CD4-positive, CD25-positive, alpha-beta regulatory T cell (primary cell): Measurements from ENCODE around the gene MYO3B. TPM values are rescaled to one million over a fixed set of nuclear protein-coding genes. Genes with fewer than 3 reads are reported as not detected.

Experiments used
- ATAC-seq, 2 donors: fragments of 150-1000 bp; cut with Tn5 transposase; one replicate each; pipeline ENCODE4 v1.10.0; 2021; ENCODE audit warnings: low read depth in 2 of 2, moderate number of reproducible peaks in 2 of 2, moderate library complexity in 1 of 2
- DNase-seq, 3 donors: peaks; one replicate each; pipeline versions ENCODE4 v3.0.0 to v3.0.0-alpha.2; 2012 to 2022; ENCODE audit warnings: mixed read lengths in 1 of 3
- H3K27ac ChIP-seq: one replicate; pipeline ENCODE4 v1.7.0; 2013; ENCODE audit warnings: mild to moderate bottlenecking, low read length; ENCODE audit not compliant: insufficient read depth, poor library complexity, severe bottlenecking
- H3K27me3 ChIP-seq: one replicate; pipeline ENCODE4 v1.7.0; 2013; ENCODE audit warnings: low read length; ENCODE audit not compliant: control insufficient read depth, insufficient read depth
- H3K36me3 ChIP-seq: one replicate; pipeline ENCODE4 v1.7.0; 2013; ENCODE audit warnings: mild to moderate bottlenecking, low read length, moderate library complexity; ENCODE audit not compliant: control insufficient read depth, insufficient read depth
- H3K4me1 ChIP-seq: 2 replicates; pipeline ENCODE4 v1.7.0; 2013; ENCODE audit warnings: mild to moderate bottlenecking, low read length; ENCODE audit not compliant: insufficient read depth, control insufficient read depth, poor library complexity, severe bottlenecking
- H3K4me3 ChIP-seq: one replicate; pipeline ENCODE4 v1.7.0; 2013; ENCODE audit warnings: low read depth, mild to moderate bottlenecking, low read length, moderate library complexity
- H3K9me3 ChIP-seq, 2 experiments: 1 replicate in 1 of 2; 2 replicates in 1 of 2; pipeline ENCODE4 v1.7.0; 2013; ENCODE audit warnings: low read length in 2 of 2, mild to moderate bottlenecking in 1 of 2, moderate library complexity in 1 of 2; ENCODE audit not compliant: control insufficient read depth in 2 of 2
- H3K27ac Mint-ChIP-seq, 3 donors: one replicate each; pipeline ENCODE4 v1.8.0; 2020 to 2022; ENCODE audit warnings: mild to moderate bottlenecking in 3 of 3, mixed read lengths in 3 of 3, moderate library complexity in 2 of 3
- H3K27me3 Mint-ChIP-seq: one replicate; pipeline ENCODE4 v1.8.0; 2022; ENCODE audit warnings: mild to moderate bottlenecking, mixed read lengths
- H3K36me3 Mint-ChIP-seq: one replicate; pipeline ENCODE4 v1.8.0; 2020; ENCODE audit warnings: mixed read lengths
- H3K4me1 Mint-ChIP-seq, 4 donors: one replicate each; pipeline ENCODE4 v1.8.0; 2020 to 2022; ENCODE audit warnings: mixed read lengths in 4 of 4, mild to moderate bottlenecking in 1 of 4
- H3K4me3 Mint-ChIP-seq, 4 donors: one replicate each; pipeline ENCODE4 v1.8.0; 2020 to 2022; ENCODE audit warnings: mild to moderate bottlenecking in 4 of 4, mixed read lengths in 4 of 4, moderate library complexity in 3 of 4
- H3K9me3 Mint-ChIP-seq, 7 donors: one replicate each; pipeline ENCODE4 v1.8.0; 2020 to 2022; ENCODE audit warnings: mixed read lengths in 7 of 7, mild to moderate bottlenecking in 3 of 7, moderate library complexity in 2 of 7
- polyA plus RNA-seq, 4 donors: library from polyadenylated mRNA; unstranded; fragments of 300-500 nt; fragmentation: Illumina TruSeq; gene quantifications; one replicate each; pipeline ENCODE4 v1.2.3, GENCODE V29; 2021
- total RNA-seq: library from RNA; stranded (reverse); gene quantifications from one replicate; pipeline ENCODE4 v1.2.3, GENCODE V29; 2022

Gene MYO3B
- total and polyA plus RNA-seq, 5 donors from 2014 or later = not detected

DNA sequence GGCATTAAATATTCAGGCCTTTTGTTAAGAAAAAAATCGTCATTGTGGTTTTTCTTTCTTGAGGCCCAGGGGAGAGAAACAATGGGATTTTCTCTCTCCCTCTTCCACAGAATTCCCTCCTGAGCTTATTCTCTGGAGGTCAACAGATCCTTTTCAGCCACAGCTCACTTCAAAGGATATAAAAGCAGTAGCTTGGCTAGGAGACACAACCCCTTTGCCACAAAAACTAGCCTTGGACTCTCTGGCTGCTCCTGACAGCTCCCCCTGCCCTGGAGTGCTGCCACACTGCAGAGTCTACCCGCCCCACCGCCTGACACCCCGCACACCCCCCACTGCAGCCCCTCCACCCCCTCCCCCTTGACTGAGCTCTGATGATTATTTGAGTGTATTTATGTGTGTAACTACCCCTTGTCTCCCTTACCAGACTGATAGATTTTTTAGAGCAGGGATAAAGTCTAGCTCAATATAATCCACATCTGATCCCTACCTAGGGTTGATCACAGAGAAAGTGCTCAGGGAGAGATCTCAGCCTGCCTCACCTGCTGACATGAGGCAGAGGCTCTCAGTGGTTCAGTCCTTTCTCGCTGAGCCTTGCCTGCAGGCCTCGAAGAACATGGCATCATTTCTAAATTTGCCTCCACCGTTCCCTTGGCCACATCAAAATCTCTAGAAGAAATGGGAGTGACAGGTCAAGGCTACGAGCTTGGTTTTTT lies 405.0 kb downstream of the MYO3B start:
- H3K4me3 ChIP-seq = no peak overlapping the region
- no peaks in the 10 kb centered on the region for H3K36me3 ChIP-seq
- DNase-seq = no peak
- no peaks in the 10 kb centered on the region for H3K36me3 Mint-ChIP-seq
- H3K4me1 ChIP-seq = no peaks in the 10 kb centered on the region
- no peaks in the 10 kb centered on the region for H3K9me3 ChIP-seq
- H3K27me3 ChIP-seq = no peaks in the 10 kb centered on the region
- no peak overlapping the region for H3K4me3 Mint-ChIP-seq
- no peak overlapping the region for H3K27ac ChIP-seq
- no peak for ATAC-seq
- no peaks in the 10 kb centered on the region for H3K4me1 Mint-ChIP-seq
- H3K9me3 Mint-ChIP-seq = peaks cover 0 to 1% (median 0%) of the 10 kb centered on the region in 7 donors
- peaks cover 11% of the 10 kb centered on the region for H3K27me3 Mint-ChIP-seq
- no peak overlapping the region for H3K27ac Mint-ChIP-seq

DNA sequence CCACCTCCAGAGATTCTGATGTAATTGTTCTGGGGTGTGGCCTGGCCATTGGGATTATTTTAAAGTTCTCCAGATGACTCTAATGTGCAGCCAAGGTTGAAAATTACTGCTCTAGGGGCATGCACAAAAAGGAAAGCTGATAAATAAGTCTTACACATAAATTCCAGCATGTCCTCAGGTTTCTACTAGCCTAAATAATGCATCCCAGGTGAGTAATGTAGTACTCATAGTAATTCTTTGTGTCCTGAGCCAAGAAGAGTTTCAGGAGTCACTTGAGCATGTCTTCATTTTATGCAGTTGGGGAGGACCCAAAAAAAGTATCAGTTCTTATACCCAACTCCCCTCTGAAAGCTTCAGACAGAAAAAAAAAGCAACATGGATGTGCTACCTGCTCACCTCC lies 407.1 kb downstream of the MYO3B start:
- Mint-ChIP-seq H3K9me3 (peaks cover 0 to 1% (median 0%) of the 10 kb centered on the region in 7 donors), H3K4me1 (no peaks in the 10 kb centered on the region), H3K27ac (no peak overlapping the region), H3K4me3 (no peak overlapping the region), H3K27me3 (peaks cover 15% of the 10 kb centered on the region), H3K36me3 (no peaks in the 10 kb centered on the region)
- no peaks in the 10 kb centered on the region for H3K27me3 ChIP-seq
- H3K4me1 ChIP-seq = no peaks in the 10 kb centered on the region
- DNase-seq (no peak), ATAC-seq (no peak)
- no peaks in the 10 kb centered on the region for H3K36me3 ChIP-seq
- no peak overlapping the region for H3K27ac ChIP-seq
- no peaks in the 10 kb centered on the region for H3K9me3 ChIP-seq
- H3K4me3 ChIP-seq = no peak overlapping the region

- no peaks in the 10 kb centered on the region for H3K4me1 Mint-ChIP-seq
- H3K36me3 ChIP-seq = no peaks in the 10 kb centered on the region
Observed at GRCh38 chr2:170586571-170587095, 408.7 kb downstream of the MYO3B start.

DNA sequence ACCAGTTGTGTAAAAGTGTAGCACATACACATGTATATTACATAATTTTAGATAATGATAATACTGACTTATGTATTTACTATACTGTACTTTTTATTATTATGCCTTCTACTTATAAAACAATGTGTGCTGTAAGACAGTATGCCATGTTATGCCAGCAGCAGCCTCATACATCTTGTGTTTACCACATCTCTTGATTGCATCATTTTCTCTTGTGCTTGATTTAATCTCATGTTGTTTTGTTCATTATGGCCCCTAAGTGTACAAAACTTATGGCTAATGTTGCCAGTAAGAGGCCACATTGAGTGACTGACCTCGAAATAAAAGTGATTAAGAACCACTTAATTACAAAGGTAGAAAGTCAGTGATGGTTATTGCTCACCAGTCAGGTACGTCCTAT lies 409.2 kb downstream of the MYO3B start:
- Mint-ChIP-seq H3K36me3 (no peaks in the 10 kb centered on the region), H3K27me3 (peaks cover 22% of the 10 kb centered on the region), H3K4me3 (no peak overlapping the region), H3K27ac (peak overlapping the region in 1 of 3 donors; percentile 40), H3K9me3 (peaks cover 0 to 2% (median 0%) of the 10 kb centered on the region in 7 donors), H3K4me1 (no peaks in the 10 kb centered on the region)
- DNase-seq (no peak), ATAC-seq (no peak)
- H3K9me3 ChIP-seq = no peaks in the 10 kb centered on the region
- H3K36me3 ChIP-seq = no peaks in the 10 kb centered on the region
- H3K27ac ChIP-seq = no peak overlapping the region
- H3K4me1 ChIP-seq = no peaks in the 10 kb centered on the region
- H3K27me3 ChIP-seq = no peaks in the 10 kb centered on the region
- no peak overlapping the region for H3K4me3 ChIP-seq

More at GRCh38 chr2:170586571-170587095, 408.7 kb downstream of the MYO3B start:
- Mint-ChIP-seq H3K27ac (no peak overlapping the region), H3K9me3 (peaks cover 0 to 2% (median 0%) of the 10 kb centered on the region in 7 donors), H3K4me3 (no peak overlapping the region), H3K36me3 (no peaks in the 10 kb centered on the region), H3K27me3 (peaks cover 22% of the 10 kb centered on the region)
- Histone ChIP-seq H3K9me3 (no peaks in the 10 kb centered on the region), H3K27ac (no peak overlapping the region), H3K4me1 (no peaks in the 10 kb centered on the region), H3K27me3 (no peaks in the 10 kb centered on the region), H3K4me3 (no peak overlapping the region)
- DNase-seq = no peak
- no peak for ATAC-seq

DNA sequence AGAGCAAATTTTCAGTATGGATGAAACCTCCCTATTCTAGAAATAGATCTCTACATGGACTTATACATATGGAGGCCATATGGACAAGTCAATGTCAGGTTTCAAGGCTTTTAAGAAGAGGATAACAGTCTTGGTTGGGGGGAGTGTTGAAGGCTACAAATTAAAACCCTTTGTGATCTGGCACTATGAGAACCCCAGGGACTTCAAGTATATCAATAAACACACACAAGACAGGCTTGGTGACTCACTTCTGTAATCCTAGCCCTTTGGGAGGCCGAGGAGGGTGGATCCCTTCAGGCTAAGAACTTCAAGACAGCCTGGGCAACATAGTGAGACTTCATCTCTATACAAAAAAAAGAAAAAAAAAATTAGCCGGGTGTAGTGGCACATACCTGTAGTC lies 410.0 kb downstream of the MYO3B start:
- no peaks in the 10 kb centered on the region for H3K36me3 ChIP-seq
- H3K4me1 ChIP-seq = no peaks in the 10 kb centered on the region
- DNase-seq = no peak
- H3K4me3 ChIP-seq = no peak overlapping the region
- H3K9me3 Mint-ChIP-seq = peaks cover 0 to 2% (median 0%) of the 10 kb centered on the region in 7 donors
- H3K27me3 Mint-ChIP-seq = peaks cover 22% of the 10 kb centered on the region
- H3K36me3 Mint-ChIP-seq = no peaks in the 10 kb centered on the region
- no peaks in the 10 kb centered on the region for H3K4me1 Mint-ChIP-seq
- no peaks in the 10 kb centered on the region for H3K9me3 ChIP-seq
- no peak overlapping the region for H3K4me3 Mint-ChIP-seq
- ATAC-seq = no peak
- H3K27ac Mint-ChIP-seq = no peak overlapping the region
- no peaks in the 10 kb centered on the region for H3K27me3 ChIP-seq
- no peak overlapping the region for H3K27ac ChIP-seq

DNA sequence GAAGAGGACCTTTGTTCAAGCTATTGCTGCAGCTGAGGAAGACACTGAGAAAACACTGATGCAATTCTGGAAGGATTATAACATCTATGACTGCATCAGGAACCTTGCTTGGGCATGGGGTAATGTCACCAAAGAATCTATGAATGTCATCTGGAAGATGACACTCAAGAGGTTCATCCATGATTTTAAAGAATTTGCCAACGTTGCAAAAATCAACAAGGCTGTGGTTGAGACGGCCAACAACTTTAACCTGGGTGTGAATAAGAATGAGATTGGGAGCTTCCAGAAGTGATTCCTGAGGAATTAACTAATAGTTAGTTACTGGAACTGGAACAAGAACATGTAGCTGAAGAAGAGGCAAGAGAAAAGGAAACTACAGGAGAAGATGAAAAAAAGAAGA lies 410.8 kb downstream of the MYO3B start:
- H3K9me3 ChIP-seq = no peaks in the 10 kb centered on the region
- no peak overlapping the region for H3K4me3 ChIP-seq
- no peaks in the 10 kb centered on the region for H3K36me3 Mint-ChIP-seq
- no peaks in the 10 kb centered on the region for H3K27me3 ChIP-seq
- no peak overlapping the region for H3K27ac Mint-ChIP-seq
- no peaks in the 10 kb centered on the region for H3K36me3 ChIP-seq
- peaks cover 22% of the 10 kb centered on the region for H3K27me3 Mint-ChIP-seq
- H3K27ac ChIP-seq = no peak overlapping the region
- H3K9me3 Mint-ChIP-seq = peaks cover 0 to 2% (median 0%) of the 10 kb centered on the region in 7 donors
- DNase-seq (no peak), ATAC-seq (no peak)
- H3K4me3 Mint-ChIP-seq = no peak overlapping the region
- no peaks in the 10 kb centered on the region for H3K4me1 ChIP-seq
- no peaks in the 10 kb centered on the region for H3K4me1 Mint-ChIP-seq

DNA sequence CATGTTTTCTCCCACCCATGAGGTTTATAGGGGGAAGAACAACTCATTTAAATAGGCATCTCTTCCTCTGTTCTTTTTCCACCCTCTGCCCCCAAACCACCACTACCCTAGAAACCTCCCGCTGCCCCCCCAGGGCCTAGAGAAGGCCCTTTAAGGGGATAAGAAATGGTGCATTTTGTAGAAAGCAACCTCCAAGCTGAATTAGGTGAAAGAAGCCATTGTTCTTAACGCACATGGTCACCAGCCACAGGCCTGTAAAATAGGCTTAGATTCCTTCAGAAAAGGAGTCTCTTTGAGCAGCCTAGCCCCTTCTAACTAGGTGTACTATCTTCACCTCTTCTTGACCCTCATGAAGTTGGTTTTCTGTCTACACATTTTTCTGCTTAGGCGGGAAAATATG lies 418.6 kb downstream of the MYO3B start:
- Mint-ChIP-seq H3K36me3 (no peaks in the 10 kb centered on the region), H3K4me1 (no peaks in the 10 kb centered on the region), H3K9me3 (no peaks in the 10 kb centered on the region), H3K27me3 (peaks cover 5% of the 10 kb centered on the region), H3K4me3 (no peak overlapping the region), H3K27ac (no peak overlapping the region)
- Histone ChIP-seq H3K27ac (no peak overlapping the region), H3K27me3 (peaks cover 2% of the 10 kb centered on the region), H3K4me3 (no peak overlapping the region), H3K4me1 (no peaks in the 10 kb centered on the region), H3K9me3 (no peaks in the 10 kb centered on the region), H3K36me3 (no peaks in the 10 kb centered on the region)
- ATAC-seq = no peak
- DNase-seq = no peak

DNA sequence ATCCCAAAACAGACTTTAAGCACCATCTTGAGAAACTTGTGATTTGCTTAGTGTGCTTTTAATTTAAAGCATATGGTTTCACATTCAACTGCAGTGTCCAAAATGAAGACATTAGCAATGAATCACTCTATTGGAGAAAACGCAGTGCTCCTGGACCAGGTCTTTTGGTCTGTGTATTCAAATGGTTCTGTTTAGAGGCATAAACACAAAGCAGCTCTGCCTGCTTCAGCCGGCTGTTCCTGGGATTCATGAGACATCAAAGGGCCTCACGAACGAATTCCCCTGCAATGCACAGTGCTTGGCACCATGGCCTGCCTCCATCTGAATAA lies 420.1 kb downstream of the MYO3B start:
- no peak overlapping the region for H3K27ac Mint-ChIP-seq
- no peaks in the 10 kb centered on the region for H3K4me1 ChIP-seq
- H3K27me3 Mint-ChIP-seq = peaks cover 5% of the 10 kb centered on the region
- H3K4me3 ChIP-seq = no peak overlapping the region
- no peak overlapping the region for H3K4me3 Mint-ChIP-seq
- H3K27ac ChIP-seq = no peak overlapping the region
- ATAC-seq = no peak
- H3K9me3 Mint-ChIP-seq = no peaks in the 10 kb centered on the region
- no peaks in the 10 kb centered on the region for H3K9me3 ChIP-seq
- no peaks in the 10 kb centered on the region for H3K4me1 Mint-ChIP-seq
- no peak for DNase-seq
- peaks cover 2% of the 10 kb centered on the region for H3K27me3 ChIP-seq
- no peaks in the 10 kb centered on the region for H3K36me3 ChIP-seq
- H3K36me3 Mint-ChIP-seq = no peaks in the 10 kb centered on the region
